Smooth muscle cell (in vitro differentiated cells): ENCODE data around the gene CRIP3. TPM values are rescaled to one million over a fixed set of nuclear protein-coding genes. Genes with fewer than 3 reads are reported as not detected.

ENCODE experiments used
- DNase-seq: peaks from one replicate; lab custom pipeline; 2025; ENCODE audit not compliant: unreplicated experiment; lab: John Stamatoyannopoulos, UW
- H2AFZ ChIP-seq: fragments of 200-600 bp; sonication (generic); 2 replicates; pipeline ENCODE4 v1.6.0; 2016; ENCODE audit warnings: antibody characterized with exemption, low read depth, mild to moderate bottlenecking
- H3F3A ChIP-seq: fragments of 200-600 bp; sonication (generic); 2 replicates; pipeline ENCODE4 v1.6.0; 2017; ENCODE audit warnings: antibody characterized with exemption, low read depth
- H3K27ac ChIP-seq: fragments of 200-600 bp; sonication (generic); 2 replicates; pipeline ENCODE4 v1.5.1; 2016; ENCODE audit warnings: low read depth, mild to moderate bottlenecking
- H3K27me3 ChIP-seq: fragments of 200-600 bp; sonication (generic); 2 replicates; pipeline ENCODE4 v1.6.1; 2016; ENCODE audit warnings: low read depth, mild to moderate bottlenecking
- H3K36me3 ChIP-seq: fragments of 200-600 bp; sonication (generic); 2 replicates; pipeline ENCODE4 v1.5.1; 2016; ENCODE audit warnings: low read depth
- H3K4me1 ChIP-seq: fragments of 200-600 bp; sonication (generic); 2 replicates; pipeline ENCODE4 v1.5.1; 2016; ENCODE audit warnings: low read depth
- H3K4me2 ChIP-seq: fragments of 200-600 bp; sonication (generic); 2 replicates; pipeline ENCODE4 v1.6.0; 2016; ENCODE audit warnings: mild to moderate bottlenecking
- H3K4me3 ChIP-seq: fragments of 200-600 bp; sonication (generic); 2 replicates; pipeline ENCODE4 v1.5.1; 2016; ENCODE audit warnings: mild to moderate bottlenecking
- H3K79me2 ChIP-seq: fragments of 200-600 bp; sonication (generic); 2 replicates; pipeline ENCODE4 v1.6.0; 2016; ENCODE audit warnings: low read depth, mild to moderate bottlenecking
- H3K9ac ChIP-seq: fragments of 200-600 bp; sonication (generic); 2 replicates; pipeline ENCODE4 v1.6.0; 2016; ENCODE audit warnings: low read depth
- H3K9me3 ChIP-seq: fragments of 200-600 bp; sonication (generic); replicated peaks from 2 replicates; pipeline ENCODE4 v1.5.1; 2016; ENCODE audit warnings: low read depth
- H4K20me1 ChIP-seq: fragments of 200-600 bp; sonication (generic); 2 replicates; pipeline ENCODE4 v1.6.0; 2016; ENCODE audit warnings: low read depth
- WGBS: methylation state at CpG from one replicate; pipeline ENCODE4 v1.1.7; 2016; ENCODE audit warnings: low lambda C conversion rate; 5-methylcytosine and 5-hydroxymethylcytosine counted together
- polyA plus RNA-seq: library from polyadenylated mRNA; unstranded; fragments of >200 nt; fragmentation: Nextera tagmentation; extraction: Ambion mirVana; gene quantifications from 2 replicates; pipeline ENCODE4 v1.2.1, GENCODE V29; 2016
- total RNA-seq: library from RNA; depleted of rRNA; stranded (reverse); fragments of >200 nt; gene quantifications from 2 replicates; pipeline ENCODE4 v1.2.3, GENCODE V29; 2014
- TF ChIP-seq, protein P1 (sequence below): fragments of 200-600 bp; sonication (generic); IDR thresholded peaks from 2 replicates; pipeline ENCODE4 v1.5.1; 2017; ENCODE audit warnings: borderline replicate concordance, mild to moderate bottlenecking, antibody characterized with exemption; ENCODE audit not compliant: insufficient read depth, poor library complexity, severe bottlenecking

CRIP3 gene
- total and polyA plus RNA-seq, 2 experiments from 2014 or later, result not detected

DNA sequence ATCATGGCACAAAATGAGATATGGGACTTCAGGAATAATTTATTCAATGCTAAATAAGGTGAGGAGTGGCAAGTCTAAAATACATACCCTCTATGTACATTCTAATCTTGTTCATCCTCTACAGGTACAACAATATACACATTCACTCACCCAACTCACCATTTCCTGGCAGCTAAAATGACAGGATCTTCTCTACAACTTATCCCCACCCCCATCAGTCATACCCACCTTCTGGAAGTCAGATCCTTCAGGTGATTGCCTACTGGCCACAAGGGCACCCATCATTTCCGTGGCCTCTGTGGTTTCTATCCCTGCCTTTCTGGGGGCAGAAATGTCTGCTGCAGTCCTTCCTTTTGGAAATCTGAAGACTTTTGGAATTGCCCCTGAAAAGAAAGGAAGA lies 22.8 kb upstream of the CRIP3 start:
- WGBS, result 78% methylated on average over 1 of the region's 1 CpG
- no peak overlapping the region for H3K9ac ChIP-seq

DNA sequence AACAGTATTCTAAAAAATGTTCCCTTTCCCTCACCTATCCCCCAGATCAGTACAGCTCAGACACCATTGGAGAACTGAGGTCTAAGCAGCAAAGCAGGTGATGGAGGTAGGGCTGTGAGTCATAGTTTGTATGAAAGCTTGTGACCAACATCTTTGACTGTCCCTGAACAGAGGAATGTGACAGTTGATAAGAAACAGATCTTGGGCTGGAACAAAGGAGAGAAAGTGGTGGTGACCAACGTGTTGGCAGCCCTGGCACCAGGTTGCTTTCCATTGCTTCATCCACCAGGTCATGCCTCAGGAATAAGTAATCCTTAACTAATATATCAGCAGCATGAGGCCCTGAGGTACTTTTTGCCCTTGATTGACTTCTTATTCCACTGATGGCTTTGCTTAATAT lies 19.9 kb upstream of the CRIP3 start:
- H3K27me3 ChIP-seq, result no peaks in the 10 kb centered on the region
- 53% methylated on average over 1 of the region's 1 CpG for WGBS
- H3K4me1 ChIP-seq, result no peaks in the 10 kb centered on the region
- H3K9ac ChIP-seq, result no peak overlapping the region
- TF ChIP-seq, protein P1, sequence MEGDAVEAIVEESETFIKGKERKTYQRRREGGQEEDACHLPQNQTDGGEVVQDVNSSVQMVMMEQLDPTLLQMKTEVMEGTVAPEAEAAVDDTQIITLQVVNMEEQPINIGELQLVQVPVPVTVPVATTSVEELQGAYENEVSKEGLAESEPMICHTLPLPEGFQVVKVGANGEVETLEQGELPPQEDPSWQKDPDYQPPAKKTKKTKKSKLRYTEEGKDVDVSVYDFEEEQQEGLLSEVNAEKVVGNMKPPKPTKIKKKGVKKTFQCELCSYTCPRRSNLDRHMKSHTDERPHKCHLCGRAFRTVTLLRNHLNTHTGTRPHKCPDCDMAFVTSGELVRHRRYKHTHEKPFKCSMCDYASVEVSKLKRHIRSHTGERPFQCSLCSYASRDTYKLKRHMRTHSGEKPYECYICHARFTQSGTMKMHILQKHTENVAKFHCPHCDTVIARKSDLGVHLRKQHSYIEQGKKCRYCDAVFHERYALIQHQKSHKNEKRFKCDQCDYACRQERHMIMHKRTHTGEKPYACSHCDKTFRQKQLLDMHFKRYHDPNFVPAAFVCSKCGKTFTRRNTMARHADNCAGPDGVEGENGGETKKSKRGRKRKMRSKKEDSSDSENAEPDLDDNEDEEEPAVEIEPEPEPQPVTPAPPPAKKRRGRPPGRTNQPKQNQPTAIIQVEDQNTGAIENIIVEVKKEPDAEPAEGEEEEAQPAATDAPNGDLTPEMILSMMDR, result no peak
- no peaks in the 10 kb centered on the region for H3K9me3 ChIP-seq
- no peaks in the 10 kb centered on the region for H3K79me2 ChIP-seq
- no peak overlapping the region for H2AFZ ChIP-seq
- no peaks in the 10 kb centered on the region for H3K36me3 ChIP-seq
- DNase-seq, result no peak
- H3K4me3 ChIP-seq, result no peak overlapping the region
- no peaks in the 10 kb centered on the region for H3F3A ChIP-seq
- H4K20me1 ChIP-seq, result no peaks in the 10 kb centered on the region
- peak overlapping the region; percentile 49 for H3K27ac ChIP-seq
- no peak overlapping the region for H3K4me2 ChIP-seq

More for the DNA sequence above, 22.8 kb upstream of the CRIP3 start:
- Histone ChIP-seq H3K4me3 (no peak overlapping the region), H3F3A (no peaks in the 10 kb centered on the region), H3K9me3 (no peaks in the 10 kb centered on the region), H3K27ac (no peak overlapping the region), H3K27me3 (no peaks in the 10 kb centered on the region), H4K20me1 (no peaks in the 10 kb centered on the region), H3K79me2 (no peaks in the 10 kb centered on the region), H3K4me2 (no peak overlapping the region), H3K36me3 (no peaks in the 10 kb centered on the region), H2AFZ (no peak overlapping the region), H3K4me1 (no peaks in the 10 kb centered on the region)
- DNase-seq, result no peak
- TF ChIP-seq, protein P1, result no peak

DNA sequence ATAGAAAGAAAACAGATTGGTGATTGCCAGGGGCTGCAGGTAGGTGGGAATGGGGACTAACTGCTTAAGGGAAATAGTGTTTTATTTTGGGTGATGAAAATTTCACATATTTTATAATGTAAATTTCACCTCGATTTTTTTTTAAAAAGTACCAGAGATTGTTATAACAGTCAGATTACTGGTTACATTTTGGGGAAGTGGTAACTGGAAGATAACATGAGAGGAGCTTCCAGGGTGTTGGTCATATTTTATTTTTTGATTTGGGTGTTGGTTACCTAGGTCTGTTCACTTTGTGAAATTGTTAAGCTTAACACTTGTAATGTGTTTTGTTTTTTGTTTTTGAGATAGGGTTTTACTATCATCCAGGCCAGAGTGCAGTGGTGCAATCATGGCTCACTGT lies 17.2 kb upstream of the CRIP3 start:
- Histone ChIP-seq H4K20me1 (no peaks in the 10 kb centered on the region), H3K9me3 (no peaks in the 10 kb centered on the region), H3K9ac (no peak overlapping the region), H3F3A (no peaks in the 10 kb centered on the region), H3K27ac (no peak overlapping the region), H3K79me2 (no peaks in the 10 kb centered on the region), H3K4me1 (no peaks in the 10 kb centered on the region), H3K4me2 (no peak overlapping the region), H3K4me3 (no peak overlapping the region), H3K36me3 (no peaks in the 10 kb centered on the region), H3K27me3 (no peaks in the 10 kb centered on the region), H2AFZ (no peak overlapping the region)
- TF ChIP-seq, protein P1, result no peak
- DNase-seq, result no peak
- 79% methylated on average over 1 of the region's 1 CpG for WGBS

DNA sequence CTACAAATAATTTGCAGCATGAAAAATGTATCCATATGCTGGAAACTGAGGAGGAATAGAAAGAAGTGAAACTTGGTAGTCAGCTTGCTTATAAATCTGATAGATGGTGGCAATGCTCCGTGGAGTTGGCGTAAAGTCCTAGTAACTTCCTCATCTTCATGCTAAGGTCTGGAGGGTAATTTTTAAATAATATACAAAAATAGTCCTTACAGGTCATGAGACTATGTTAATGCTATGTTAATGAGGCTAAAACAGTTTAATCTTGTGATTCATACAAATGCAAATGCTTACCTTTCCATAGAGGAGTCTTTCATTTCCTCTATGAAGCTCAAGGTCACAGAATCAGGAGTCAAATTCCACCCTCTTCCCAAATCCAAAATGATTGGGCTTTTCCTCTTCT lies 9.4 kb upstream of the CRIP3 start:
- 90% methylated on average over 2 of the region's 2 CpGs for WGBS
- Histone ChIP-seq H4K20me1 (no peaks in the 10 kb centered on the region), H3K4me3 (no peak overlapping the region), H3K9me3 (no peaks in the 10 kb centered on the region), H3K79me2 (no peaks in the 10 kb centered on the region), H3K9ac (no peak overlapping the region), H3K27me3 (no peaks in the 10 kb centered on the region), H3F3A (no peaks in the 10 kb centered on the region), H3K4me1 (no peaks in the 10 kb centered on the region), H2AFZ (no peak overlapping the region), H3K36me3 (no peaks in the 10 kb centered on the region), H3K27ac (no peak overlapping the region), H3K4me2 (no peak overlapping the region)
- TF ChIP-seq, protein P1, result no peak
- DNase-seq, result no peak
